Motor neuron (in vitro differentiated cells): ENCODE measurements around the gene TPRG1L. TPM values are rescaled to one million over a fixed set of nuclear protein-coding genes. Genes with fewer than 3 reads are reported as not detected.
"Not testable (repeated sequence)": the region's sequence is repeated elsewhere in the genome, so short reads cannot be mapped to it uniquely, and the experiment has no call there.

ENCODE experiments used
- ATAC-seq, 8 experiments: fragments of 200-7000 bp; cut with Tn5 transposase; replicated peaks in 6 of 8; 2 replicates each; pipeline ENCODE4 v1.8.0; 2021; ENCODE audit warnings: mild to moderate bottlenecking in 8 of 8, moderate library complexity in 8 of 8
- H3K27ac ChIP-seq, 2 donors: fragments of 250-450 bp; sonication (Bioruptor Pico); 2 replicates each; pipeline ENCODE4 v1.9.0; 2021; ENCODE audit warnings: antibody characterized with exemption in 2 of 2, mild to moderate bottlenecking in 2 of 2, moderate library complexity in 1 of 2
- H3K4me1 ChIP-seq, 2 donors: fragments of 250-450 bp; sonication (Bioruptor Pico); replicated peaks in 1 of 2; 2 replicates each; pipeline ENCODE4 v1.6.1; 2021; ENCODE audit warnings: antibody characterized with exemption in 2 of 2, mild to moderate bottlenecking in 2 of 2, moderate library complexity in 1 of 2
- H3K4me3 ChIP-seq, 5 donors: fragments of 250-450 bp; sonication (Bioruptor Pico); 2 replicates each; pipeline ENCODE4 v1.9.0; 2021; ENCODE audit warnings: antibody characterized with exemption in 5 of 5, mild to moderate bottlenecking in 5 of 5, moderate library complexity in 4 of 5
- WGBS, 10 experiments: fragments of 450-650 bp; shearing (Covaris generic); methylation state at CpG; one replicate each; pipeline ENCODE4 v1.0.0; 2022; 5-methylcytosine and 5-hydroxymethylcytosine counted together
- in situ Hi-C, 9 experiments: fragments of 400-800 bp; cut with MboI; loops; one replicate each; pipeline ENCODE4 v1.15.0; 2021; ENCODE audit warnings: low sequenced_read_pairs in 9 of 9, low pct_unique_long_range_greater_than_20kb in 2 of 9; ENCODE audit not compliant: unreplicated experiment in 9 of 9
- total RNA-seq, 8 experiments: library from RNA; unstranded; fragments of 300-600 nt; gene quantifications; 2 replicates each; pipeline versions ENCODE4 v1.2.3 to v1.2.4, GENCODE V29; 2022

Gene TPRG1L
- total RNA-seq, 8 experiments from 2014 or later: 12.6 to 36.3 (median 25.7) TPM

DNA sequence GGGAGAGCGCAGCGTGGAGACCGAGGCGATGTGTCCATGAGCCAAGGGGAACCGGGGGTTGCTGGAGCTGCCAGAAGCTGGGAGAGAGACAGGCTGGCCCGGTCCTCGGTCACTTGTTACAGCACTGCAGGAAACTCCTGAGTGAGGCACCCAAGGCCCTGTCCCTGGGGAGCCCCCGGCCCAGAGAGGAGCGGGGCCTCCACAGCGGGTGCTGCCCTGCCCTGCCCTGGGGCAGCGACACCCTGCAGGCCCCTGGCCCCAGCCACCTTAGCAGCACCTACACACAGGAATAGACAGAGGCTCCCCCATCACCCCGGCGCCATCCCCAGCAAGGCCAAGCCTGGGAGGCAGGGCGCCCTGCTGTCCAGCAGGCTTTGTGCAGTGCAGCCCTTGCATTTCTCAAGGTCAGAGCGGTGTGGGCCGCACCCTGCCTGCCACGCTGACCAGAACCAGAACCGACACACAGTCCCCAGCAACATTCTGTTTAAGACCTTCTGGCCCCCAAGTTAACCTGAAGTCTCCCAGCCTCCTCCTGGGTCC, 6.9 kb upstream of the TPRG1L start:
- Histone ChIP-seq H3K27ac (no peak overlapping the region), H3K4me1 (peaks cover 25 to 37% of the 10 kb centered on the region in 2 donors), H3K4me3 (no peak overlapping the region)
- no peak for ATAC-seq
- WGBS, 10 experiments: 50 to 90% (median 78%) methylated on average over 1 to 12 of the region's 18 CpGs; no CpG with 5 or more reads in 2 of the 10 experiments
- in situ Hi-C loops: no loop called here

DNA sequence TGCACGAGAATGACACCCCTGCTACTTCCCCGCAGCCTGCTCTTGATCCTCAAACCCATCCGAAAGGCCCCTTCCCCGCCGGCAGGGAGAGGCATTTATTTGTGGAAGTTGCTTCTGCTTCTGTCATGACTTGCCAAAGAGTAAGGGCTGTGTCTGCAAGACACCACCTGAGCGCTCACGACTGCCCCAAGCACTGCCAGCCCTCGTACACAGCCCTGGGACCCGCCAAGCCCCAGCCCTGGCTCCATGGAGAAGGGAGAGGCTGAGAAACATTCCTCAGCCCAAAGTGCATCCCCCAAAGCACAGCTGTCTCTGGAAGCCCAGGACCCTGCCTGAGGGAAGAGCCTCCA, 6.3 kb upstream of the TPRG1L start:
- ATAC-seq: peak in 5 of 8 experiments; percentile 14 to 43 (median 18)
- in situ Hi-C loops: no loop called here
- no peak overlapping the region for H3K27ac ChIP-seq
- H3K4me3 ChIP-seq: no peak overlapping the region
- 40 to 79% (median 74%) methylated on average over 1 to 5 of the region's 9 CpGs; no CpG with 5 or more reads in 5 of the 10 experiments for WGBS, 10 experiments
- H3K4me1 ChIP-seq: peaks cover 28 to 40% of the 10 kb centered on the region in 2 donors

DNA sequence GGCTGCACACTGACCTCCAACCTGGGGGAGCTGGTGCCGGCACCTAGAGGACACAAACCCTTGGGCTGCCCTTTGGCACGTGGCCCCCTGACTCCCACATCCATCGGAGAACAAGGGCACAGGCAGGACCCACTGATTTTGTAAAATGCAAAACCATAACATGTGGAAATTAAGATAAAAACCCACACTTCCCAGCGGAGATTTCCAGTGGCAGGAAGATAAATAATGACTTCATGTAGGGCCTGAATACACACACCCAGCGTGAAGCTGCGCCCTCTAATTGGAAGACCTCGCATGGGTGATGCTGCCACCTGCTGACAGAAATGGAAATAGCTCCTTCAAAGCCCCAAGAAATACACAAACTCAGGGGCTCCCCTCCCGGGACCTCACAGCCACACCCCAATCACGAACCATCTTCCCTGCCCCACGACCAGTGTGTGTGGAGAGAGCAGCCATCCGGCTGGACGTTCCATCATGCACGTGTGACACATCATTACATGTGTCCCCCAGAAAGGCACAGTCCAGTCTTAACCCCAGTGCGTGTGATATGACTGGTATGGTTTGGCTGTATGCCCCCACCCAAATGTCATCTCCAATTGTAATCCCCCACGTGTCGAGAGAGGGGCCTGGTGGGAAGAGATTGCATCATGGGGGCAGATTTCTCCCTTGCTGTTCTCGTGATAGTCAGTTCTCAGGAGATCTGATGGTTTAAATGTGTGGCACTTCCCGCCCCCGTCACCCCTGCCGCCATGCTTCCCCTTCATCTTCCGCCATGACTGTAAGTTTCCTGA, 5.7 kb upstream of the TPRG1L start:
- in situ Hi-C loops: no loop called here
- peak; percentile 69 to 90 (median 78) for ATAC-seq
- Histone ChIP-seq H3K27ac (no peak overlapping the region), H3K4me3 (no peak overlapping the region), H3K4me1 (peaks cover 31 to 45% of the 10 kb centered on the region in 2 donors)
- WGBS, 10 experiments: 0 to 50% (median 27%) methylated on average over 2 to 14 of the region's 21 CpGs; no CpG with 5 or more reads in 4 of the 10 experiments

DNA sequence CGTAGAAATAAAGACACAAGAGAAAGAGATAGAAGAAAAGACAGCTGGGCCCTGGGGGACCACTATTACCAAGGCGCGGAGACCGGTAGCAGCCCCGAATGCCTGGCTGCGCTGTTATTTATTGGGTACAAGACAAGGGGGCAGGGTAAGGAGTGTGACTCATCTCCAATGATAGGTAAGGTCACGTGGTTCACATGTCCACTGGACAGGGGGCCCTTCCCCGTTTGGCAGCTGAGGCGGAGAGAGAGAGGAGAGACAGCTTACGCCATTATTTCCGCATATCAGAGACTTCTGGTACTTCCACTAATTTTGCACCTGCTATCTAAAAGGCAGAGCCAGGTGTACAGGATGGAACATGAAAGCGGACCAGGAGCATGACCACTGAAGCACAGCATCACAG, 4.1 kb upstream of the TPRG1L start:
- WGBS, 10 experiments: 0 to 100% (median 63%) methylated on average over 1 to 11 of the region's 12 CpGs; no CpG with 5 or more reads in 1 of the 10 experiments
- peak overlapping the region in 1 of 2 donors; percentile 25 for H3K27ac ChIP-seq
- in situ Hi-C loops: loop anchor here in 2 of 9 experiments (5.0 to 10.0 kb wide), 2 partner anchors 128 to 166 kb away; partner anchors contain the start of gene ARHGEF16 (in 1 of the 2)
- H3K4me3 ChIP-seq: peak overlapping the region in 1 of 5 donors; percentile 25
- ATAC-seq: no peak
- H3K4me1 ChIP-seq: peaks cover 27 to 37% of the 10 kb centered on the region in 2 donors

DNA sequence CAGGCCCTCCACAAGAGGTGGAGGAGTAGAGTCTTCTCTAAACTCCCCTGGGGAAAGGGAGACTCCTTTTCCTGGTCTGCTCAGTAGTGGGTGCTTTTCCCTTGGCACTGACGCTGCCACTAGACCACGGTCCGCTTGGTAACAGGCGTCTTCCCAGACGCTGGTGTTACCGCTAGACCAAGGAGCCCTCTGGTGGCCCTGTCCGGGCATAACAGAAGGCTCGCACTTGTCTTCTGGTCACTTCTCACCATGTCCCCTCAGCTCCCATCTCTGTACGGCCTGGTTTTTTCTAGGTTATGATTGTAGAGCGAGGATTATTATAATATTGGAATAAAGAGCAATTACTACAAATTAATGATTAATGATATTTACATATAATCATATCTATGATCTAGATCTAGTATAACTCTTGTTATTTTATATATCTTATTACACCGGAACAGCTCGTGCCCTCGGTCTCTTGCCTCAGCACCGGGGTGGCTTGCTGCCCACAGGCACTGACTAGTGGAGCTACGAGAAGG, 3.6 kb upstream of the TPRG1L start:
- 10 to 61% (median 55%) methylated on average over 2 to 6 of the region's 15 CpGs; no CpG with 5 or more reads in 5 of the 10 experiments for WGBS, 10 experiments
- in situ Hi-C loops: loop anchor here in 2 of 9 experiments (5.0 to 10.0 kb wide), 2 partner anchors 129 to 166 kb away; partner anchors contain the start of gene ARHGEF16 (in 1 of the 2)
- Histone ChIP-seq H3K4me1 (peaks cover 32 to 40% of the 10 kb centered on the region in 2 donors), H3K27ac (peak overlapping the region in 1 of 2 donors; percentile 25), H3K4me3 (peak overlapping the region in 1 of 5 donors; percentile 25)
- not testable (repeated sequence) for ATAC-seq

DNA sequence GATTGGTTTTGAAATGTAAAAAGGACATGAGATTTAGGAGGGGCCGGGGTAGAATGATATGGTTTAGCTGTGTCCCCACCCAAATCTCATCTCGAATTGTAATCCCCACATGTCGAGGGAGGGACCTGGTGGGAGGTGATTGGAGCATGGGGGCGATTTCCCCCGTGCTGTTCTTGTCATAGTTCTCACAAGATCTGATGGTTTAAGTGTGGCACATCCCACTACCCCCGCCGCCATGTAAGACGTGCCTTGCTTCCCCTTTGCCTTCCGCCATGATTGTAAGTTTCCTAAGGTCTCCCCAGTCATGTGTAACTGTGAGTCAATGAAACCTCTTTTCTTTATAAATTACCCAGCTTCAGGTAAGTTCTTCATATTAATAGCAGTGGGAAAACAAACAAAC, 2.7 kb upstream of the TPRG1L start:
- not testable (repeated sequence) for H3K4me3 ChIP-seq, ATAC-seq, H3K27ac ChIP-seq
- peaks cover 32 to 41% of the 10 kb centered on the region in 2 donors for H3K4me1 ChIP-seq
- in situ Hi-C loops: loop anchor here in 2 of 9 experiments (5.0 to 10.0 kb wide), 2 partner anchors 130 to 167 kb away; partner anchors contain the start of gene ARHGEF16 (in 1 of the 2)
- 20 to 67% (median 54%) methylated on average over 1 to 8 of the region's 9 CpGs; no CpG with 5 or more reads in 2 of the 10 experiments for WGBS, 10 experiments

DNA sequence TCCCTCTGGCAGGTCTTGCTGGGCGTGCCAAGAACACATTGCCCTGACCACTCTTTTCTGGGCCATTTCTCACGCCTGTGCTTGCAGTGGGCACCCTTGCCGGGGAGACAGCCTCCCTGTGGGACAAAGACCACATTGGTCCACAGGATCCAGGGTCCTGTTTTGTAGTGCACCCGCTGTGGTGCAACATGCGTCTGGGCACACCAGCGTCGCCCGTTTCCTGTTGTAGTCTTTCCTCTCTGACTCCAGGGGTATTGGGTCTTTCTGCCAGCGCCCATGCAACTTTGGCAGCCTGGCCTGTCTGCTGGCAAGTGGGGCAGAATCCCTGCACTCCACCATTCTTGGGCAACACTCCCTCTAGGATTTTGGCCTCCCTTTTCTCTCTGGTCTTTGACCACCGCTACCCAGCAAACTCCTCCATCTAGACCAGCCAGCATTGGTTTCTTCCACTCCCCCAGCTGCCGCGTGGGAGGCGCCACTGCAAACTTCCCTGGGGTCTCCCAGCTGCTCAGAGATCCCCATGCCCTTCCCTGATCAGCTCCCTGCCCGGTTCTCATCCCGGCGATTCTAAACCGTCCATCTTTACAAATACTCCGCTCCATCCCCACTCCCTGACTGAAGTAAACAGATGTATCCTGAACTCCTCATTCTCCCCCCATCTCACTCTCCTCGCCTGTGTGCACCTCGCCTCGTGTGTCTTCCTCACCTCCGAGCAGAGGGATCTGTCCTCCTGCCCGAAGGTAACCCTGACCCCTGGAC, 1.2 kb upstream of the TPRG1L start:
- in situ Hi-C loops: loop anchor here in 2 of 9 experiments (5.0 to 10.0 kb wide), 2 partner anchors 131 to 169 kb away; partner anchors contain the start of gene ARHGEF16 (in 1 of the 2)
- peaks cover 28 to 35% of the 10 kb centered on the region in 2 donors for H3K4me1 ChIP-seq
- 2 to 29% (median 8%) methylated on average over 3 to 17 of the region's 23 CpGs; no CpG with 5 or more reads in 2 of the 10 experiments for WGBS, 10 experiments
- H3K4me3 ChIP-seq: peak overlapping the region; percentile 80 to 94 (median 88)
- ATAC-seq: no peak
- H3K27ac ChIP-seq: peak overlapping the region in 1 of 2 donors; percentile 58

DNA sequence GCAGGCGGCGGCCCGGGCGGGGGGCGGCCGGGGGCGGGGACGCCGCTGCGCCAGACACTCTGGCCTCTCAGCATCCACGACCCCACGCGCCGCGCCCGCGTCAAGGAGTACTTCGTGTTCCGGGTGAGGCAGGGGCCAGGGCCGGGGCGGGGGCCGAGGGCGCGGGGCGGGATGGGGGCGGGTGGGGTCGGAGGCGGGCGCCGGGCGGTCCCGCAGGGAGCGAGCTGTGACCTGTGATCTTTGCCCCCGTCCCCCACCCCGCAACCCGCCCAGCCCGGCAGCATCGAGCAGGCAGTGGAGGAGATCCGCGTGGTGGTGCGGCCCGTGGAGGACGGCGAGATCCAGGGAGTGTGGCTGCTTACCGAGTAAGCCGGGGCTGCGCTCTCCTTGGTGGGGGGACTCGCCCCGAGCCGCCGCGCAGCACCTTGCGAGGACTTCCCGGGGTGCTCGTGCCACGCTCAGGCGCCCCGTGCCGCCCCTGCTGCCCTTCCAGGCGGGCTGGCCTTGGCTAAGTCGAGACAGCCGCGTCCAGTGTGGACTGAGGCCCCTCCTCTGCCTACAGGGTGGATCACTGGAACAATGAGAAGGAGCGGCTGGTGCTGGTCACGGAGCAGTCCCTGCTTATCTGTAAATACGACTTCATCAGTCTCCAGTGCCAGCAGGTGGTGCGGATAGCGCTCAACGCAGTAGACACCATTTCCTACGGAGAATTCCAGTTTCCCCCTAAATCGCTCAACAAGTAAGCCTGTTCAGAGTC, 514 bp downstream of the TPRG1L start:
- Histone ChIP-seq H3K4me3 (peak overlapping the region; percentile 80 to 94 (median 88)), H3K27ac (peak overlapping the region; percentile 60 to 91), H3K4me1 (peaks cover 19 to 26% of the 10 kb centered on the region in 2 donors)
- 0 to 100% (median 2%) methylated on average over 1 to 19 of the region's 71 CpGs; no CpG with 5 or more reads in 2 of the 10 experiments for WGBS, 10 experiments
- in situ Hi-C loops: loop anchor here in 1 of 9 experiments (10.0 kb wide), 1 partner anchor 171 kb away; the partner anchor contains the start of gene ARHGEF16
- peak; percentile 31 to 58 (median 48) for ATAC-seq

DNA sequence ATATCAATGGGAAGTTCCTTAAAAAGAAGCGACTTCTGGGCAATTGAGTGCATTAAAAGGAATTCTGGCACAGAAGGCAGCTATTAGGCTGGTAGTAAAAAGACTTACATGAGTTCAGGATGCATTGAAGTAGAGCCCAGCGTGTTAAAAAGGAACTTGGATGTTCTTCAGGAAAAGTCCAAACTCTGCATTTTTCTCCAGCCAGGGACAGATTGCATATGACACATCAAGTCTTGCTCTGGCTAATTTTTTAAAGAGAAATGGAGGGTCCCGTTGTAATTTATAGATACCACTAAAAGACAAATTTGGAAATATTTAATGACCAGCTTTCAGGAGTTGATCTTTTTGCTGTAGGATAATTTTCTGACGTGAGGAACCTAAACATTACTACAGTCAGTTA, 1.2 kb downstream of the TPRG1L start:
- Histone ChIP-seq H3K4me3 (peak overlapping the region; percentile 80 to 94 (median 88)), H3K4me1 (peaks cover 16 to 24% of the 10 kb centered on the region in 2 donors), H3K27ac (peak overlapping the region in 1 of 2 donors; percentile 91)
- in situ Hi-C loops: loop anchor here in 1 of 9 experiments (10.0 kb wide), 1 partner anchor 171 kb away; the partner anchor contains the start of gene ARHGEF16
- WGBS, 10 experiments: 0 to 93% (median 59%) methylated on average over 1 to 4 of the region's 4 CpGs
- ATAC-seq: no peak

DNA sequence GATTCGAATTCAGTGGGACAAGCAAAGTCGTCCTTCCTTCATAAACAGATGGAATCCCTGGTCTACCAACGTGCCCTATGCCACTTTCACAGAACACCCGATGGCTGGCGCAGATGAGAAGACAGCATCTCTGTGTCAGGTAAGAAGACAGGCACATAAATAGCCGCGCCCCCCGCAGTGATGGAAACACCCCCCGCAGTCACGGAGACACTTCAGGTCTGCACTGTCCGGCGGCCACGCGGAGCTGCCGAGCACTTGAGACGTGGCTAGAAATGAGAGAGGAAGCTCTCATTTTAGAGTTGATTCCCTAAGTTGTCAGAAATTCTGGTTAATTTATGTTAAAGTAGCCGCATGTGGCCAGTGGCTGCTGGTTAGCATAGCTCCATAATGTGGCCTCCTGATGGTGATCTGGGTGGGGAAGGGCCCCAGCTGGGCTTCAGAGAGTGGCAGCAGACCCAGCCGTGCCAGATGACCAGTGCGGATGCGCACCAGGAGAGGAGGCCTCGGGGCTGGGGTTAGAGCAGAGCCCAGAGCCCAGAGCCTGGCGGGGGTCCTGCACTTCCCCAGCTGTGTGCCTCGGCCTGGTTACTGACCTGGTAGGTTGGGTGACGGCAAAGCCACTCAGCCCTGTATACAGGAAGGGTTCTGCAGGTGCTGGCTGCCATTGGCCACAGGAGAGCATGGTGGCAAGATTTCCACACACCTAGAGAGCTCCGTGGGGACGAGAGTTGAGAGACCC, 2.9 kb downstream of the TPRG1L start:
- no peak overlapping the region for H3K27ac ChIP-seq
- ATAC-seq: no peak
- 50 to 100% (median 94%) methylated on average over 1 to 23 of the region's 26 CpGs; no CpG with 5 or more reads in 3 of the 10 experiments for WGBS, 10 experiments
- H3K4me3 ChIP-seq: no peak overlapping the region
- in situ Hi-C loops: loop anchor here in 1 of 9 experiments (10.0 kb wide), 1 partner anchor 173 kb away; the partner anchor contains the start of gene ARHGEF16
- peaks cover 26 to 29% of the 10 kb centered on the region in 2 donors for H3K4me1 ChIP-seq

DNA sequence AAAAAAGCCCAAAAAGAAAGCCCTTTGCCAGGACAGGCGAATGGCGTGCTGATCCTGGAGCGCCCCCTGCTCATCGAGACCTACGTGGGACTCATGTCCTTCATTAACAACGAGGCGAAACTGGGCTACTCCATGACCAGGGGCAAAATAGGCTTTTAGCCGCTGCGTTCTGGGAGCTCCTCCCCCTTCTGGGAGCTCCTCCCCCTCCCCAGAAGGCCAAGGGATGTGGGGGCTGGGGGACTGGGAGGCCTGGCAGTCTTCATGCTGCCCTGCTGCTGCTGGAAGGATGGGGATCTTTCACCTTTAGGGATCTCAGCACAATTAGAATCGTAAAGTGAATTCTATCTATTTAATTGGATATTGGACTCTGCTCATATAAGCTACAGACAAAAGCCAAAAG, 3.6 kb downstream of the TPRG1L start:
- ATAC-seq: no peak
- H3K4me1 ChIP-seq: peaks cover 24 to 27% of the 10 kb centered on the region in 2 donors
- WGBS, 10 experiments: 44 to 84% (median 81%) methylated on average over 2 to 8 of the region's 10 CpGs; no CpG with 5 or more reads in 3 of the 10 experiments
- no peak overlapping the region for H3K4me3 ChIP-seq
- no peak overlapping the region for H3K27ac ChIP-seq
- in situ Hi-C loops: loop anchor here in 1 of 9 experiments (10.0 kb wide), 1 partner anchor 174 kb away; the partner anchor contains the start of gene ARHGEF16
